Ishikawa (cell line): ENCODE measurements around the gene ZNF770.

Source experiments
- CEBPB ChIP-seq: IDR thresholded peaks from 2 replicates; pipeline ENCODE4 v1.6.1; 2012
- CREB1 ChIP-seq: IDR thresholded peaks from 2 replicates; pipeline ENCODE4 v1.6.1; 2012; ENCODE audit warnings: low read depth
- EGR1 ChIP-seq: IDR thresholded peaks from 2 replicates; pipeline ENCODE4 v1.6.1; 2012
- EP300 ChIP-seq: IDR thresholded peaks from 2 replicates; pipeline ENCODE4 v1.6.1; 2012; ENCODE audit warnings: borderline replicate concordance
- FOXM1 ChIP-seq: IDR thresholded peaks from 2 replicates; pipeline ENCODE4 v1.6.1; 2012; ENCODE audit warnings: low read depth, borderline replicate concordance
- NFIC ChIP-seq: IDR thresholded peaks from 2 replicates; pipeline ENCODE4 v1.6.1; 2012
- RAD21 ChIP-seq: IDR thresholded peaks from 2 replicates; pipeline ENCODE4 v1.6.1; 2012; ENCODE audit warnings: low read depth
- TAF1 ChIP-seq: IDR thresholded peaks from 2 replicates; pipeline ENCODE4 v1.6.1; 2012; ENCODE audit warnings: low read depth, mild to moderate bottlenecking
- TCF12 ChIP-seq: IDR thresholded peaks from 2 replicates; pipeline ENCODE4 v1.6.1; 2012; ENCODE audit warnings: low read depth
- TEAD4 ChIP-seq: IDR thresholded peaks from 2 replicates; pipeline ENCODE4 v1.6.1; 2012
- YY1 ChIP-seq: IDR thresholded peaks from 2 replicates; pipeline ENCODE4 v1.6.1; 2012; ENCODE audit warnings: low read depth
- ZBTB7A ChIP-seq: IDR thresholded peaks from 2 replicates; pipeline ENCODE4 v1.6.1; 2012; ENCODE audit warnings: low read depth
- TF ChIP-seq, protein P1 (sequence below): IDR thresholded peaks from 2 replicates; pipeline ENCODE4 v1.6.1; 2012
- TF ChIP-seq, protein P2 (sequence below): IDR thresholded peaks from 2 replicates; pipeline ENCODE4 v1.6.1; 2012; ENCODE audit warnings: low read depth, mild to moderate bottlenecking

DNA sequence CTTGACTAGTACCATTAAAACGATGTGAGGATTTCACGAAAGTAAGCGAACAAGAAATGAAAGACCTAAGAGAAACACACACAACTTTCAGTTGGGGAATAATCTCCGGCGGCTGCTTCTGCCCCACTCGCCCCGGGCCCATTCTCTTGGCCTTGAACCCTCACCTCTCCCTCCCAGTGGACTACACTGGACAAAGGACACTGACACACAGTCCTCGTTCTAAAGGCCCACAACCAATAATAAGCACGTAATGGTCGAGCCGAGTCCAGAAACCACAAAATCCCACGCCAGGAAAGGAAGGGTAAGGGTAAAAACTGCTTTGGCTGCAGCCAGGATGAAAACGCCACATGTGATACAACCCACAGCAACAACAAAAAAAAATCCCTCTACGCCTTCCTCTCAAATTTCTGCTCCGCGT lies 469 bp downstream of the ZNF770 start:
- TF ChIP-seq EP300 (no peak), FOXM1 (no peak), ZBTB7A (no peak), YY1 (no peak), CEBPB (no peak), TCF12 (no peak), RAD21 (no peak), TAF1 (no peak), CREB1 (no peak), EGR1 (no peak), NFIC (no peak), TEAD4 (no peak)
- TF ChIP-seq, protein P1, sequence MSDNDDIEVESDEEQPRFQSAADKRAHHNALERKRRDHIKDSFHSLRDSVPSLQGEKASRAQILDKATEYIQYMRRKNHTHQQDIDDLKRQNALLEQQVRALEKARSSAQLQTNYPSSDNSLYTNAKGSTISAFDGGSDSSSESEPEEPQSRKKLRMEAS: no peak
- TF ChIP-seq, protein P2, sequence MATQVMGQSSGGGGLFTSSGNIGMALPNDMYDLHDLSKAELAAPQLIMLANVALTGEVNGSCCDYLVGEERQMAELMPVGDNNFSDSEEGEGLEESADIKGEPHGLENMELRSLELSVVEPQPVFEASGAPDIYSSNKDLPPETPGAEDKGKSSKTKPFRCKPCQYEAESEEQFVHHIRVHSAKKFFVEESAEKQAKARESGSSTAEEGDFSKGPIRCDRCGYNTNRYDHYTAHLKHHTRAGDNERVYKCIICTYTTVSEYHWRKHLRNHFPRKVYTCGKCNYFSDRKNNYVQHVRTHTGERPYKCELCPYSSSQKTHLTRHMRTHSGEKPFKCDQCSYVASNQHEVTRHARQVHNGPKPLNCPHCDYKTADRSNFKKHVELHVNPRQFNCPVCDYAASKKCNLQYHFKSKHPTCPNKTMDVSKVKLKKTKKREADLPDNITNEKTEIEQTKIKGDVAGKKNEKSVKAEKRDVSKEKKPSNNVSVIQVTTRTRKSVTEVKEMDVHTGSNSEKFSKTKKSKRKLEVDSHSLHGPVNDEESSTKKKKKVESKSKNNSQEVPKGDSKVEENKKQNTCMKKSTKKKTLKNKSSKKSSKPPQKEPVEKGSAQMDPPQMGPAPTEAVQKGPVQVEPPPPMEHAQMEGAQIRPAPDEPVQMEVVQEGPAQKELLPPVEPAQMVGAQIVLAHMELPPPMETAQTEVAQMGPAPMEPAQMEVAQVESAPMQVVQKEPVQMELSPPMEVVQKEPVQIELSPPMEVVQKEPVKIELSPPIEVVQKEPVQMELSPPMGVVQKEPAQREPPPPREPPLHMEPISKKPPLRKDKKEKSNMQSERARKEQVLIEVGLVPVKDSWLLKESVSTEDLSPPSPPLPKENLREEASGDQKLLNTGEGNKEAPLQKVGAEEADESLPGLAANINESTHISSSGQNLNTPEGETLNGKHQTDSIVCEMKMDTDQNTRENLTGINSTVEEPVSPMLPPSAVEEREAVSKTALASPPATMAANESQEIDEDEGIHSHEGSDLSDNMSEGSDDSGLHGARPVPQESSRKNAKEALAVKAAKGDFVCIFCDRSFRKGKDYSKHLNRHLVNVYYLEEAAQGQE: no peak
